ENCODE data around the gene EMSY.

DNA sequence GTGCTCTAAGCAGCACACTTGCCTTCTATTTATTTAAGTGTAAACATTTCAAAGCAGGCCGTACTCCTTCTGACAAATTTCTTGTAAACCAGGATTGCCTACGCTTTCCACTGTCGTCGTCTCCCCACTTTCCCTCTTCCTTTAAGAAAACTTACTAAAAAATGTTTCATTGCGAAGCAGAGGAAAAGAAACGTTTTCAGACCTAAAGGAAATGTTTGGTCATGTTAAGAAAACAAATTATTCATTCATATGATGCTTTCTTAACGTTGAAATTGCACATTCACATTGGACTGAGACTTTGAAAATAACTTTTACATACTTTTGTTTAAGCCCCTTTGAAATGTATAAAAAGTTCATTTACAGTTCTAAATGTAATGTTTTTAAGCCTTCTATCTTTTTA, 106.0 kb downstream of the EMSY start:
- TF ChIP-seq, protein P1, sequence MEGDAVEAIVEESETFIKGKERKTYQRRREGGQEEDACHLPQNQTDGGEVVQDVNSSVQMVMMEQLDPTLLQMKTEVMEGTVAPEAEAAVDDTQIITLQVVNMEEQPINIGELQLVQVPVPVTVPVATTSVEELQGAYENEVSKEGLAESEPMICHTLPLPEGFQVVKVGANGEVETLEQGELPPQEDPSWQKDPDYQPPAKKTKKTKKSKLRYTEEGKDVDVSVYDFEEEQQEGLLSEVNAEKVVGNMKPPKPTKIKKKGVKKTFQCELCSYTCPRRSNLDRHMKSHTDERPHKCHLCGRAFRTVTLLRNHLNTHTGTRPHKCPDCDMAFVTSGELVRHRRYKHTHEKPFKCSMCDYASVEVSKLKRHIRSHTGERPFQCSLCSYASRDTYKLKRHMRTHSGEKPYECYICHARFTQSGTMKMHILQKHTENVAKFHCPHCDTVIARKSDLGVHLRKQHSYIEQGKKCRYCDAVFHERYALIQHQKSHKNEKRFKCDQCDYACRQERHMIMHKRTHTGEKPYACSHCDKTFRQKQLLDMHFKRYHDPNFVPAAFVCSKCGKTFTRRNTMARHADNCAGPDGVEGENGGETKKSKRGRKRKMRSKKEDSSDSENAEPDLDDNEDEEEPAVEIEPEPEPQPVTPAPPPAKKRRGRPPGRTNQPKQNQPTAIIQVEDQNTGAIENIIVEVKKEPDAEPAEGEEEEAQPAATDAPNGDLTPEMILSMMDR (IDR thresholded peaks at IDR 0.05), result no peak
- TF ChIP-seq POLR2A (IDR thresholded peaks at IDR 0.05) (no peak), POLR2AphosphoS5 (IDR thresholded peaks at IDR 0.05) (no peak), EP300 (IDR thresholded peaks at IDR 0.05; ENCODE audit: low read depth) (no peak)
